Suprapubic skin (tissue), 3 donors: ENCODE measurements around the gene RFXANK.

Source experiments
- CTCF ChIP-seq, 2 donors: fragments of 200-600 bp in 1 of 2; fragments of 450-650 bp in 1 of 2; sonication (generic) in 1 of 2; IDR thresholded peaks; one replicate each; pipeline ENCODE4 v1.5.1; 2016 to 2019; ENCODE audit warnings: antibody characterized with exemption in 2 of 2, mild to moderate bottlenecking in 1 of 2, moderate library complexity in 1 of 2
- POLR2AphosphoS5 ChIP-seq, 3 donors: sonication (generic); formaldehyde crosslinking; IDR thresholded peaks; one replicate each; pipeline ENCODE4 v1.6.1; 2017; ENCODE audit warnings: antibody characterized with exemption in 3 of 3

- no peak for TF ChIP-seq POLR2AphosphoS5 (IDR thresholded peaks at IDR 0.05)
- TF ChIP-seq CTCF (IDR thresholded peaks at IDR 0.05) = no peak
Observed at GRCh38 chr19:19205416-19206410, 13.7 kb downstream of the RFXANK start.
